Gastroesophageal sphincter (tissue), 3 donors: ENCODE results near the gene PLBD2.

Experiments
- POLR2AphosphoS5 ChIP-seq: sonication (generic); formaldehyde crosslinking; IDR thresholded peaks from one replicate; pipeline ENCODE4 v1.6.1; 2017; ENCODE audit warnings: antibody characterized with exemption
- TF ChIP-seq, protein P1 (sequence below), 4 experiments: fragments of 200-600 bp in 2 of 4; fragments of 450-650 bp in 2 of 4; sonication (generic) in 1 of 4; IDR thresholded peaks; one replicate each; pipeline ENCODE4 v1.5.1; 2017 to 2019; ENCODE audit warnings: antibody characterized with exemption in 4 of 4, mild to moderate bottlenecking in 2 of 4, moderate library complexity in 2 of 4

DNA sequence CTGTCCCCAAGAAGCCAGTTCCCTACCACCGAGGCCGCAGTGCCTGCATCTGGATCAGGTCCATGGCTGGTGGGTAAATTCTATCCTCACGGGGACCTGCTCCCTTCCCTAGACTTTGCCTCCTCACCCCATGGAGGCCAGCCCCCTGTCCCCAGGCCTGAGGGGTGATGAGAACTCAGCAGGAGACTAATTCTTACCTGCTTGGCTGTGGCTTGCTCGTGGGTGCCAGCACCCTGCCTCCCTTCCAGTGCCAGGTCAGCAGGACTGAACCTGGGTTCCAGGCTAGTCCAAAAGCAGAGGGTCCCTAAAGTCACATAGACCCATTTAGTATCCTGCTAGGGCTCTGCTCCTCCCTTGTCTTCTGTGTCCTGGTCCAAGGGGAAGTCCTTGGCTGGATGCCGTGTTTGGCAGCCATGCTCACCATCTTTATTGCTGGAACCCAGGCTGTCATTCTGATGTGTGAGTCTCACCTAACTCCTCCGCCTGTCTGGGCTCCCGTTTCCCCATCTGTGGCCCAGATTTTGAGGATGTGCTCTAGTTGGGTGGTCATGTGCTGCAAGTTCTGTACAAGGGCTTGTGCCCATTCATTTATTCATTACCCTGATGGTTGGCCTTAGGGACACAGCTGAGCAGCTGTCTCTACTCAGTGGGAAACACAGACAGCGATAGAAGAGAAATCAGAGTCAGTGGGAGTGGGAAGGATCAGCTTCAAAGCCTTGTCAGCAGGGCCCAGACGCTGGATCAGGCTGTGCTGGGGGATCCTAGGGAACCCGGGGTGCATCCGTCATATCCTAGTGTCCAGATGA lies 949 bp downstream of the PLBD2 start:
- TF ChIP-seq, protein P1, sequence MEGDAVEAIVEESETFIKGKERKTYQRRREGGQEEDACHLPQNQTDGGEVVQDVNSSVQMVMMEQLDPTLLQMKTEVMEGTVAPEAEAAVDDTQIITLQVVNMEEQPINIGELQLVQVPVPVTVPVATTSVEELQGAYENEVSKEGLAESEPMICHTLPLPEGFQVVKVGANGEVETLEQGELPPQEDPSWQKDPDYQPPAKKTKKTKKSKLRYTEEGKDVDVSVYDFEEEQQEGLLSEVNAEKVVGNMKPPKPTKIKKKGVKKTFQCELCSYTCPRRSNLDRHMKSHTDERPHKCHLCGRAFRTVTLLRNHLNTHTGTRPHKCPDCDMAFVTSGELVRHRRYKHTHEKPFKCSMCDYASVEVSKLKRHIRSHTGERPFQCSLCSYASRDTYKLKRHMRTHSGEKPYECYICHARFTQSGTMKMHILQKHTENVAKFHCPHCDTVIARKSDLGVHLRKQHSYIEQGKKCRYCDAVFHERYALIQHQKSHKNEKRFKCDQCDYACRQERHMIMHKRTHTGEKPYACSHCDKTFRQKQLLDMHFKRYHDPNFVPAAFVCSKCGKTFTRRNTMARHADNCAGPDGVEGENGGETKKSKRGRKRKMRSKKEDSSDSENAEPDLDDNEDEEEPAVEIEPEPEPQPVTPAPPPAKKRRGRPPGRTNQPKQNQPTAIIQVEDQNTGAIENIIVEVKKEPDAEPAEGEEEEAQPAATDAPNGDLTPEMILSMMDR (IDR thresholded peaks at IDR 0.05): no peak
- no peak for TF ChIP-seq POLR2AphosphoS5
